Naive thymus-derived CD4-positive, alpha-beta T cell (primary cell): ENCODE measurements around the gene TRAPPC3L. TPM values are rescaled to one million over a fixed set of nuclear protein-coding genes. Genes with fewer than 3 reads are reported as not detected.

Experiments used
- ATAC-seq: fragments of 150-1000 bp; cut with Tn5 transposase; 2 replicates; pipeline ENCODE4 v1.10.0; 2021; ENCODE audit warnings: mild to moderate bottlenecking, moderate library complexity
- CTCF ChIA-PET: fragments of 350-600 bp; sonication (Branson Sonifier 250); formaldehyde crosslinking; loops from one replicate; lab custom pipeline; 2021; ENCODE audit warnings: antibody characterized with exemption; lab: Charles Lee
- POLR2A ChIA-PET: fragments of 350-600 bp; sonication (Branson Sonifier 250); formaldehyde crosslinking; loops from one replicate; lab custom pipeline; 2021; ENCODE audit warnings: antibody characterized with exemption, inconsistent platforms; lab: Charles Lee
- DNase-seq, 9 donors: peaks; one replicate each; pipeline versions ENCODE4 v3.0.0 to v3.0.0-alpha.2; 2020 to 2022; ENCODE audit warnings: mixed read lengths in 1 of 9
- H3K27ac ChIP-seq: one replicate; pipeline ENCODE4 v1.7.0; 2013; ENCODE audit warnings: mild to moderate bottlenecking, low read depth, low read length, moderate library complexity
- H3K27me3 ChIP-seq, 2 donors: one replicate each; pipeline ENCODE4 v1.7.0; 2013; ENCODE audit warnings: low read length in 2 of 2, mild to moderate bottlenecking in 2 of 2, moderate library complexity in 2 of 2; ENCODE audit not compliant: control insufficient read depth in 2 of 2, insufficient read depth in 2 of 2
- H3K36me3 ChIP-seq, 3 experiments: 1 replicate in 2 of 3; 2 replicates in 1 of 3; pipeline ENCODE4 v1.7.0; 2013; ENCODE audit warnings: low read length in 3 of 3, mild to moderate bottlenecking in 3 of 3, moderate library complexity in 1 of 3; ENCODE audit not compliant: insufficient read depth in 3 of 3, control insufficient read depth in 2 of 3
- H3K4me1 ChIP-seq, 2 donors: one replicate each; pipeline ENCODE4 v1.7.0; 2013; ENCODE audit warnings: low read length in 2 of 2, mild to moderate bottlenecking in 2 of 2, moderate library complexity in 1 of 2; ENCODE audit not compliant: control insufficient read depth in 2 of 2, insufficient read depth in 2 of 2
- H3K4me3 ChIP-seq: 2 replicates; pipeline ENCODE4 v1.7.0; 2013; ENCODE audit warnings: mild to moderate bottlenecking, low read length
- H3K9me3 ChIP-seq, 3 experiments: 1 replicate in 2 of 3; 2 replicates in 1 of 3; pipeline ENCODE4 v1.7.0; 2013; ENCODE audit warnings: low read length in 3 of 3; ENCODE audit not compliant: control insufficient read depth in 2 of 3
- H3K27ac Mint-ChIP-seq, 9 donors: one replicate each; pipeline ENCODE4 v1.8.0; 2020 to 2022; ENCODE audit warnings: mixed read lengths in 9 of 9, mild to moderate bottlenecking in 8 of 9, moderate library complexity in 5 of 9, inconsistent platforms in 2 of 9
- H3K27me3 Mint-ChIP-seq, 5 donors: one replicate each; pipeline ENCODE4 v1.8.0; 2021 to 2022; ENCODE audit warnings: mixed read lengths in 5 of 5, mild to moderate bottlenecking in 1 of 5
- H3K36me3 Mint-ChIP-seq, 5 donors: one replicate each; pipeline ENCODE4 v1.8.0; 2020 to 2022; ENCODE audit warnings: mixed read lengths in 5 of 5, mild to moderate bottlenecking in 3 of 5, inconsistent platforms in 1 of 5
- H3K4me1 Mint-ChIP-seq, 7 donors: one replicate each; pipeline ENCODE4 v1.8.0; 2020 to 2022; ENCODE audit warnings: mixed read lengths in 7 of 7, mild to moderate bottlenecking in 3 of 7, inconsistent platforms in 1 of 7
- H3K4me3 Mint-ChIP-seq, 10 donors: one replicate each; pipeline ENCODE4 v1.8.0; 2020 to 2022; ENCODE audit warnings: mild to moderate bottlenecking in 10 of 10, mixed read lengths in 10 of 10, moderate library complexity in 6 of 10, inconsistent platforms in 2 of 10
- H3K9me3 Mint-ChIP-seq, 11 donors: one replicate each; pipeline ENCODE4 v1.8.0; 2020 to 2022; ENCODE audit warnings: mixed read lengths in 11 of 11, mild to moderate bottlenecking in 4 of 11, inconsistent platforms in 1 of 11, moderate library complexity in 1 of 11
- intact Hi-C, 2 donors: fragments of 100-400 bp; cut with micrococcal nuclease; formaldehyde crosslinking; loops; one replicate each; pipeline ENCODE4 v1.15.1; 2023
- polyA plus RNA-seq, 2 donors: library from polyadenylated mRNA; unstranded; fragments of 300-500 nt; fragmentation: Illumina TruSeq; gene quantifications; one replicate each; pipeline ENCODE4 v1.2.3, GENCODE V29; 2021
- total RNA-seq, 6 experiments: library from RNA in 5 of 6; stranded (reverse) in 5 of 6; gene quantifications; 1 replicate in 5 of 6; 2 replicates in 1 of 6; pipeline ENCODE4 v1.2.3 and lab custom pipeline; 2021 to 2026

Gene TRAPPC3L
- total and polyA plus RNA-seq, 7 experiments from 2014 or later = not detected

DNA sequence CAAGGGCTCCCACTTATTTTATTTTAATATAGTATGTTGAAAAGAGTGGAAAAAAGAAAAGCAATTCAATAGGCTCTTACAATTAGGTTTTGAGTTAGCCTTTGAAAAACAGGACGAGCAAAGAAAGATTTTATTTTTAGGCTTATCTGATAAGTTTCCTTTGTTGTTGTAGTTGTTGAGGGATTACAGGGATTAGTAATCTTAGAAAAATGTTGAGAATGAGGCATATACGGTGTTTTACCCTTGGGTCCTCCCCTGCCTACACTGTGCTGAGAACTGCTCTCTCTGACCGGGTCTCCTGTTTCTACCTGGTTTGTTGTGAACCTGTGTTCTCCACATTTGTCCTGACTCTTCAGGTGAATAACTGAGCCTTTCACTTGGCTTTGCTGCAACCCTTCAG lies 16.7 kb downstream of the TRAPPC3L start:
- intact Hi-C loops = no loop called here
- H3K36me3 ChIP-seq = no peaks in the 10 kb centered on the region
- H3K4me1 ChIP-seq = no peaks in the 10 kb centered on the region
- Mint-ChIP-seq H3K9me3 (no peaks in the 10 kb centered on the region), H3K27ac (no peak overlapping the region), H3K27me3 (peaks cover 15 to 60% (median 34%) of the 10 kb centered on the region in 5 donors), H3K36me3 (no peaks in the 10 kb centered on the region), H3K4me1 (no peaks in the 10 kb centered on the region), H3K4me3 (no peak overlapping the region)
- no peak for DNase-seq
- H3K4me3 ChIP-seq = no peak overlapping the region
- H3K9me3 ChIP-seq = no peaks in the 10 kb centered on the region
- H3K27me3 ChIP-seq = no peaks in the 10 kb centered on the region
- ATAC-seq = no peak
- POLR2A ChIA-PET = no interaction called here
- CTCF ChIA-PET = interaction anchor here (0.6 to 2.2 kb wide), 4 partner anchors 240 to 312 kb away, joined by 3 to 6 read pairs (median 3); no protein-coding TSS in a partner anchor
- H3K27ac ChIP-seq = no peak overlapping the region

DNA sequence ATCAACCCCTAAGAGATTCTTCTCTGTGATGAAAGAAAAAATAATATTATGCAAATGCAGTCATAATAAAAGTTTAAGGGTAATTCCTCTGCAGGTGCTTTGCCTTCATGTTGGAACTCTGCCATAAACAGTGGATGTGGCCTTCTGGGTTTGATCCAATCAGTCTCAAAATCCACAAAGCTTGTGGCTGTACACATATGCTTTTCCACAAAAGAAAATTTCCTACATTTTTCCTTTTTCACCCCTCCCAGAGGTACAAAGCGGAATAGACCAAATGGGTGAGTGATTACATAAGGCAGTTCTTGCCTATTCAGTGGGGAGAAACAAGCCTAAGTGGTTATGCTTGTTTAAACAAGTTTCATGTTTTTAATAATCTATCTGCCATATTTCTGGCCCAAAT lies 17.4 kb downstream of the TRAPPC3L start:
- Histone ChIP-seq H3K27ac (no peak overlapping the region), H3K27me3 (no peaks in the 10 kb centered on the region), H3K9me3 (no peaks in the 10 kb centered on the region), H3K4me3 (no peak overlapping the region), H3K36me3 (no peaks in the 10 kb centered on the region), H3K4me1 (no peaks in the 10 kb centered on the region)
- intact Hi-C loops = no loop called here
- no peaks in the 10 kb centered on the region for H3K4me1 Mint-ChIP-seq
- CTCF ChIA-PET = interaction anchor here (0.6 to 2.2 kb wide), 3 partner anchors 240 to 312 kb away, joined by 3 to 6 read pairs (median 3); no protein-coding TSS in a partner anchor
- no peaks in the 10 kb centered on the region for H3K9me3 Mint-ChIP-seq
- ATAC-seq (no peak), DNase-seq (no peak)
- no peak overlapping the region for H3K27ac Mint-ChIP-seq
- H3K36me3 Mint-ChIP-seq = no peaks in the 10 kb centered on the region
- POLR2A ChIA-PET = no interaction called here
- H3K4me3 Mint-ChIP-seq = no peak overlapping the region
- H3K27me3 Mint-ChIP-seq = peaks cover 15 to 59% (median 33%) of the 10 kb centered on the region in 5 donors

DNA sequence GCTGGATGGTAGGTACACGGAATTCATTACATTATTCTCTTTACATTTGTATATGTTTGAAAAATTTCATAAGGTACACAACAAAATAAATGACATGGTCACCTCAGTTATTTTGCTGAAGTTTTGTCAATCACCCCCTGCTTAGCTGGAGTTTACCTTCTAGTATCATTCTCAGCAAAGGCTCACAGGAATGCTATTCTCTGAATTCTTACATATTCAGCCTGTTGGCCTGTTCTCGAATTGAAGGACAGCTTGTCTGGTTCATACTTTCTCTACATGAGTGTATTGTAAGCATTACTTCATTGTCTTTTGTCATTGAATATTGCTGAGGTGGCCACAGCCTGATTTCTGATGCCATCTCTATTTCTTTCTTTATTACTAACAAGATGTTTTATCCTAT lies 21.2 kb downstream of the TRAPPC3L start:
- no peak for DNase-seq
- H3K36me3 ChIP-seq = no peaks in the 10 kb centered on the region
- peaks cover 5 to 34% (median 9%) of the 10 kb centered on the region in 5 donors for H3K27me3 Mint-ChIP-seq
- H3K4me3 ChIP-seq = no peak overlapping the region
- H3K4me3 Mint-ChIP-seq = no peak overlapping the region
- no peaks in the 10 kb centered on the region for H3K9me3 Mint-ChIP-seq
- H3K4me1 Mint-ChIP-seq = no peaks in the 10 kb centered on the region
- H3K27ac Mint-ChIP-seq = no peak overlapping the region
- ChIA-PET POLR2A (no interaction called here), CTCF (interaction anchor here (0.6 to 1.1 kb wide), 3 partner anchors 62 to 236 kb away, joined by 3 read pairs; no protein-coding TSS in a partner anchor)
- intact Hi-C loops = no loop called here
- H3K27me3 ChIP-seq = no peaks in the 10 kb centered on the region
- no peaks in the 10 kb centered on the region for H3K4me1 ChIP-seq
- no peak for ATAC-seq
- H3K36me3 Mint-ChIP-seq = no peaks in the 10 kb centered on the region
- no peaks in the 10 kb centered on the region for H3K9me3 ChIP-seq
- no peak overlapping the region for H3K27ac ChIP-seq

DNA sequence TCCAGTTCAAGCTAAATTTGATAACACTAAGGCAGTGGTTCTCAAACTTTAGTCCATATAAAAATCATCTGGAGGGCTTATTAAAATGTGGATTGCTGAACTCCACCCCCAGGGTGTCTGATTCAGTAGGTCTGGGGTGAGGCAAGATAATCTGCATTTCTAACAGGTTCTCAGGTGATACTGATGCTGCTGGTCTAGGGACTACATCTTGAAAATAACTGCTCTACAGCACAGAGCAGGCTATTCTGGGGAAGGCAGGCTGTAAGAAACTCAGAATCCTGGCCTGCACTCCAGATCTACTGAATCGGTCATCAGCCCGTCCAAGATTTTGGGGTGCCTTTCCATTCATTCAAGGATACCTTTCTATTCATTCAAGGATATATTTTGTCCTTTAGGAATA lies 22.6 kb downstream of the TRAPPC3L start:
- Histone ChIP-seq H3K27ac (no peak overlapping the region), H3K4me3 (no peak overlapping the region), H3K9me3 (no peaks in the 10 kb centered on the region), H3K27me3 (no peaks in the 10 kb centered on the region), H3K4me1 (no peaks in the 10 kb centered on the region), H3K36me3 (no peaks in the 10 kb centered on the region)
- H3K9me3 Mint-ChIP-seq = no peaks in the 10 kb centered on the region
- H3K27me3 Mint-ChIP-seq = peaks cover 7 to 36% (median 8%) of the 10 kb centered on the region in 5 donors
- intact Hi-C loops = no loop called here
- CTCF ChIA-PET = interaction anchor here (1.1 to 1.5 kb wide), 2 partner anchors 11 to 77 kb away, joined by 3 to 4 read pairs; no protein-coding TSS in a partner anchor
- ATAC-seq (no peak), DNase-seq (no peak)
- H3K4me1 Mint-ChIP-seq = no peaks in the 10 kb centered on the region
- H3K4me3 Mint-ChIP-seq = no peak overlapping the region
- H3K36me3 Mint-ChIP-seq = no peaks in the 10 kb centered on the region
- POLR2A ChIA-PET = no interaction called here
- H3K27ac Mint-ChIP-seq = no peak overlapping the region

DNA sequence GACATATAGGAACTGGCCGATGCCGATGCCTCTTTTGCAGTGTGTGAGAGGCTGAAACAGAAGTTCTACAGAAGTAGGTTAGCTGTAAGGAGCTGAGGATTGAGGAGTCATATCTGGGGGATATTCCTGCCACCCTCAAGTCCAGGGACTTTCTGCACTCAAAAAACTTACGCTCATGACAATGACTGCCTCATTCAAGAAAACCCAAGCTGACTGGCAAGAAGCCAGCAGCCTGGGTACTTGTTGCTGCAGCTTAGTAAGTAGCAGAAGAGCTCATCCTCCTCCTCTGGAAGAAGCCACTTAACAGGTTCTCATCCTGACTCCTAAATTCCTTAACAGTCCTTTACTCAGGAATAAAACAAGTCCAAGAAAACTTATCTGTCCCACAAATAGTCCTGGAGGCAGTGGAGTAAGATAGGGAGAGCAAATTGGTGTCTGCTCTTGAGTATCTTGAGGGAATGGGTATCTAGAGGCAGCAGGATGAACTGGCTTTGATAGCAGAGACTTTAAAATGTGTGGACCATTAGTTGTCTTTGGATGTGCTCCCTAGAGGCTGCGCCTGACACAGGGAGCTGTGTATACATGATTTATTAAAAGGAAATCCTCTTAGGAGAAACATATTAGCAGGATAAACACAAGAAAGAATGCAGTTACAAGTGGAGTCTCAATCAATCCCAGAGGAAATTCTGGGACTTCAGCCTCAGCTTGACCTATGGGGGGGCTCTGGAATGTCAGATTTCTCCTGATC lies 26.7 kb downstream of the TRAPPC3L start:
- CTCF ChIA-PET = no interaction called here
- H3K27me3 ChIP-seq = no peaks in the 10 kb centered on the region
- no peaks in the 10 kb centered on the region for H3K4me1 ChIP-seq
- no peak for ATAC-seq
- no peak overlapping the region for H3K27ac Mint-ChIP-seq
- H3K9me3 Mint-ChIP-seq = no peaks in the 10 kb centered on the region
- DNase-seq = no peak
- H3K36me3 ChIP-seq = no peaks in the 10 kb centered on the region
- H3K27me3 Mint-ChIP-seq = peaks cover 0 to 37% (median 4%) of the 10 kb centered on the region in 5 donors
- no peak overlapping the region for H3K27ac ChIP-seq
- no peaks in the 10 kb centered on the region for H3K9me3 ChIP-seq
- no peaks in the 10 kb centered on the region for H3K4me1 Mint-ChIP-seq
- H3K36me3 Mint-ChIP-seq = no peaks in the 10 kb centered on the region
- intact Hi-C loops = no loop called here
- no peak overlapping the region for H3K4me3 ChIP-seq
- POLR2A ChIA-PET = no interaction called here
- H3K4me3 Mint-ChIP-seq = no peak overlapping the region

DNA sequence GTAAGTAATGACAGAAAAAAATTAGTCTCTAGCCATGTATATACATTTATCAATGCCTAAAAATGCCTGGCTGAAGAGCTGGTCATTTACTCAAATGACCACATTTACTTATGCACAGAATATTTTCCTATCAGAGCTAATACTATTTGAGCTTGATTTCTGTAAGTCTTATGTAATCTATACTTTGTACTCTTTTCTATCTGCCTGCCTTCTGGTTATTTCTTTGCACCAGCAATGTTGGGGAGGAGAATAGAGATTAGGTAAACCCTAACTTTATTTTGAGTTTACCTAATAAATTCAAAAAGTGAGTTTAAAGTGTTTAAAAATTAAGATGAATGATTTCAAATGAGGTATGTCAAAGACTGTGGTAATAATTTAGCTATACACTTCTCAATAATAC lies 30.3 kb downstream of the TRAPPC3L start:
- H3K27ac Mint-ChIP-seq = no peak overlapping the region
- no peak overlapping the region for H3K4me3 ChIP-seq
- ChIA-PET CTCF (interaction anchor here (1.0 kb wide), 1 partner anchor 246 kb away, joined by 3 read pairs; no protein-coding TSS in a partner anchor), POLR2A (no interaction called here)
- H3K27me3 ChIP-seq = no peaks in the 10 kb centered on the region
- intact Hi-C loops = no loop called here
- H3K9me3 Mint-ChIP-seq = no peaks in the 10 kb centered on the region
- H3K9me3 ChIP-seq = no peaks in the 10 kb centered on the region
- H3K36me3 Mint-ChIP-seq = no peaks in the 10 kb centered on the region
- H3K4me3 Mint-ChIP-seq = no peak overlapping the region
- ATAC-seq = no peak
- no peaks in the 10 kb centered on the region for H3K4me1 ChIP-seq
- H3K27ac ChIP-seq = no peak overlapping the region
- H3K4me1 Mint-ChIP-seq = no peaks in the 10 kb centered on the region
- H3K27me3 Mint-ChIP-seq = peaks cover 0 to 46% (median 4%) of the 10 kb centered on the region in 5 donors
- H3K36me3 ChIP-seq = no peaks in the 10 kb centered on the region
- DNase-seq = no peak

DNA sequence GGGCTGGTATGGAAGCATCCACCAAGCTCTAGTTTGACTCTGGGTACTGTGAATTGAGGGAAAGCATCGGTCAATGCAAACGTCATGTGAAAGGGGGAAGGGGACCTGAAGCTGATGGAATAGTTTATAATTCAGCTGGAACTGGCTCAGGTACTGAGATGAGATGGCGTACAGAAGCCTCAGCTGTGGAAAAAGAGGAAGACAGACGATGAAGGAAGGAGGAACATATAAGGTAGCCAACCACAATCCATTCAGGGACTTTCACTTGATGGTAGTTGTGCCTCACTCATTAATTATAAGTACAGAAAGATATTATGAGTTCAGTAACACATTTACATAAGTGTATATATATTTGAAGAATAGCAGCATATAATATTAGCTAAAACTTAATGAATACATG lies 31.4 kb downstream of the TRAPPC3L start:
- H3K27ac Mint-ChIP-seq = no peak overlapping the region
- H3K27me3 Mint-ChIP-seq = peaks cover 0 to 46% (median 4%) of the 10 kb centered on the region in 5 donors
- H3K9me3 Mint-ChIP-seq = peaks cover 0 to 7% (median 0%) of the 10 kb centered on the region in 11 donors
- ChIA-PET CTCF (no interaction called here), POLR2A (no interaction called here)
- Histone ChIP-seq H3K4me1 (no peaks in the 10 kb centered on the region), H3K27ac (no peak overlapping the region), H3K36me3 (no peaks in the 10 kb centered on the region), H3K27me3 (no peaks in the 10 kb centered on the region), H3K9me3 (no peaks in the 10 kb centered on the region), H3K4me3 (no peak overlapping the region)
- ATAC-seq = no peak
- no peaks in the 10 kb centered on the region for H3K4me1 Mint-ChIP-seq
- DNase-seq = no peak
- no peaks in the 10 kb centered on the region for H3K36me3 Mint-ChIP-seq
- intact Hi-C loops = no loop called here
- H3K4me3 Mint-ChIP-seq = no peak overlapping the region
